Lung (tissue), 12 donors: ENCODE data around the gene STAT6. TPM values are rescaled to one million over a fixed set of nuclear protein-coding genes. Genes with fewer than 3 reads are reported as not detected.

Experiments
- ATAC-seq: fragments of 200-7000 bp; cut with Tn5 transposase; one replicate; pipeline ENCODE4 v1.9.1; 2020; ENCODE audit warnings: moderate number of reproducible peaks; ENCODE audit not compliant: insufficient read depth, low FRiP score
- DNase-seq, 3 donors: peaks; one replicate each; pipeline ENCODE4 v3.0.0-alpha.2; 2013 to 2017
- H3K27ac ChIP-seq, 2 donors: one replicate each; pipeline ENCODE4 v1.5.1; 2013; ENCODE audit warnings: mild to moderate bottlenecking in 2 of 2, moderate library complexity in 2 of 2, control low read depth in 1 of 2, inconsistent platforms in 1 of 2, low read depth in 1 of 2, low read length in 1 of 2
- H3K27me3 ChIP-seq, 3 donors: one replicate each; pipeline ENCODE4 v1.5.1; 2013; ENCODE audit warnings: low read length in 2 of 3; ENCODE audit not compliant: control insufficient read depth in 3 of 3, insufficient read depth in 3 of 3
- H3K36me3 ChIP-seq, 4 donors: one replicate each; pipeline ENCODE4 v1.5.1; 2013; ENCODE audit warnings: low read length in 4 of 4, mild to moderate bottlenecking in 1 of 4, moderate library complexity in 1 of 4; ENCODE audit not compliant: control insufficient read depth in 4 of 4, insufficient read depth in 4 of 4
- H3K4me1 ChIP-seq, 5 donors: one replicate each; pipeline ENCODE4 v1.5.1; 2013; ENCODE audit warnings: low read length in 5 of 5, mild to moderate bottlenecking in 2 of 5, moderate library complexity in 1 of 5; ENCODE audit not compliant: control insufficient read depth in 5 of 5, insufficient read depth in 5 of 5
- H3K4me3 ChIP-seq: one replicate; pipeline ENCODE4 v1.5.1; 2013; ENCODE audit warnings: mild to moderate bottlenecking, control low read depth, moderate library complexity
- H3K9ac ChIP-seq, 2 donors: one replicate each; pipeline ENCODE4 v1.5.1; 2013; ENCODE audit warnings: low read length in 2 of 2, control low read depth in 1 of 2; ENCODE audit not compliant: insufficient read depth in 1 of 2
- H3K9me3 ChIP-seq, 4 donors: one replicate each; pipeline ENCODE4 v1.5.1; 2013; ENCODE audit warnings: low read length in 3 of 4, mild to moderate bottlenecking in 1 of 4, moderate library complexity in 1 of 4; ENCODE audit not compliant: control insufficient read depth in 4 of 4, insufficient read depth in 3 of 4
- CTCF ChIP-seq: IDR thresholded peaks from 2 replicates; pipeline ENCODE4 v1.5.1; 2012; ENCODE audit warnings: mild to moderate bottlenecking; ENCODE audit errors: control extremely low read depth, extremely low read depth
- WGBS, 2 donors: extraction: QIAGEN DNeasy Blood & Tissue Kit; methylation state at CpG; one replicate each; pipeline ENCODE4 v1.1.7; 2013; 5-methylcytosine and 5-hydroxymethylcytosine counted together
- polyA plus RNA-seq, 2 donors: library from polyadenylated mRNA; stranded (reverse); fragments of 200-250 nt; gene quantifications; one replicate each; pipeline ENCODE4 v1.2.1, GENCODE V29; 2013
- total RNA-seq, 2 donors: library from RNA; depleted of rRNA in 1 of 2; stranded (reverse); fragments of >200 nt in 1 of 2; gene quantifications; one replicate each; pipeline ENCODE4 v1.2.1, GENCODE V29; 2014 to 2021
- donor health status: control.
- donor health status: control.
- donor health status: Bipolar disorder and iron deficiency.
- donor health status: healthy.
- donor health status: DM: yes; HTN: yes; CAD: no.

Gene STAT6
- total and polyA plus RNA-seq, 4 donors, result 118 to 216 (median 174) TPM

- Histone ChIP-seq H3K4me1 (peaks cover 2 to 49% (median 24%) of the 10 kb centered on the region in 5 donors), H3K9me3 (no peaks in the 10 kb centered on the region), H3K4me3 (peak overlapping the region; percentile 54), H3K36me3 (peaks cover 0 to 10% (median 0%) of the 10 kb centered on the region in 4 donors), H3K27me3 (no peaks in the 10 kb centered on the region), H3K27ac (peak overlapping the region; percentile 24 to 83), H3K9ac (peak overlapping the region in 1 of 2 donors; percentile 40)
- DNase-seq (no peak), ATAC-seq (no peak)
- WGBS, 2 donors, result 6 to 8% methylated on average over 28 to 35 of the region's 35 CpGs
- no peak for TF ChIP-seq CTCF
Measured at GRCh38 chr12:57128519-57129247, 17.5 kb upstream of the STAT6 start.

DNA sequence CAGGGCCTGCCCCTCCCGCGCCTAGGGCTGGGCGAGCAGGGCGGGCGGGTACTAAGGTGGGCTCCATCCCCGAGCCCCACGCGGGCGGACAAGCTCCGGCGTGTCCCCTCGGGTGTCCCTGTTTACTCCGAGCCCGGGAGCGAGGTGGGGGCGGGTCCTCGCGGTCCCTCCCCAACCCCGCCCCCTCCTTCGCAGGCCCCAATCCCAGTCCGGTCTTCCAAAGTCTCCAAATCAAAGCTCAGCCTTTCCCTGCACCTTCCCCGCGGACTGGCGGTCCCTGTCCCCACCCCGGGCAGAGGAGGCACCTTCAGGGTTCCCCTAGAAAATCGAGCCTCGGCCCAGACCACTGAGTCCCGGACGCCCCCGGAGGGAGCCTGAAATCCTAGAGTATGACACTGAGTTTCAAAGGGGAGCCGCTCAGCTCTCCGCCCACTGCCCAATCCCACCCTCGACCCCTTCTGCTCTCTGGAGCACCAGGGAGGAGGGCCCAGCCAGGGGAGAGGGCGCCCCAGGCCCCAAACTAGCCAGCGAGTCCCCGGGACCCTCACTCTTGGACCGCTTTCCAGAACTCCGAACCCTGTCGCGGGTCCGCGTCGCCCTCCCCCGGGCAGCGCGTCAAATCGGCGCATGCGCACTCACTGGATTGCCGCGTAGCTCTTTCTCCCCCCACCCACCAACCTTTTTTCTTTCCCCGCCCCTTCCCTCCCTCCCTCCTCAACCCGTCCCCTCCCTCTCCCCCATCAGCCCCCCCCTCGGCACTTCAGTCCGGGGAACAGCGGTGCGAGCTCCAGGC, 16.8 kb upstream of the STAT6 start, which contains the start of gene LRP1:
Gene LRP1 (plus strand): TSS at position 758 of the 793 bp plus-strand sequence. CDS start 482 bp downstream, outside the sequence.
- H3K9me3 ChIP-seq, result no peaks in the 10 kb centered on the region
- peaks cover 0 to 8% (median 0%) of the 10 kb centered on the region in 4 donors for H3K36me3 ChIP-seq
- peaks cover 0 to 42% (median 19%) of the 10 kb centered on the region in 5 donors for H3K4me1 ChIP-seq
- WGBS, 2 donors, result 0% methylated on average over 51 to 57 of the region's 57 CpGs
- TF ChIP-seq CTCF, result no peak
- ATAC-seq, result peak; percentile 52
- H3K4me3 ChIP-seq, result peak within 1 kb of the TSS; percentile 75
- H3K27me3 ChIP-seq, result no peaks in the 10 kb centered on the region
- peak within 1 kb of the TSS; percentile 94 to 98 for H3K27ac ChIP-seq
- DNase-seq, result peak; percentile 91 to 95 (median 92)
- H3K9ac ChIP-seq, result peak within 1 kb of the TSS; percentile 40 to 71

DNA sequence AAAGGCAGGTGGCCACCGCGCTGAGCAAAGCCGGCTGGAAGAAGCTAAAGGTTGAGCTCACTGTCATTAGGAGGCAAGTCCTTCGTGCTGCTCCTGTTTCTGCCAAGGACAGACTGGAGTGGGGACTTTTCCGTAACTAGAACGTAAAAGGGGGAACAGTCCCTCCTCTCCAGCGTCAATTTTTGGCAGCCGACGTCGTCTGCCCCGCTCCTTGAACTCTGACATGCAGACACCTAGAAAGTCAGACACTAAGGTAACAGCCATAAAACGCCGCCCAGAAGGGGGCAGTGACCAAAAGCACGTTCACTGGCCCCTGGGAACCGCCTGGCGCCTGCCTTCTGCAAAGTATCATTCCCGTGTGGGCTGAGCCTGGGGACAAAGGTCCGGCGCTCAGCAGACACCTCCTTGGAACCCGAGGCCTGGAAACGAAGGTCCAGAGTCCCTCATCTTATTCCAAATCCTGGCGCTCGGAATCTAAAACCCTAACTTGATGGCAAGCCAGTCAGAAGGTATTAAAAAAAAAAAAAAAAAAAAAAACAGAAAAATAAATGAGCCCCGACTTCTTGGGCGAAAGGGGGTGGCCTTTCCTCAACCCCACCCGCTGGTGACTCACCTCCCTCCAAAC, 16.1 kb upstream of the STAT6 start:
- peak overlapping the region; percentile 75 for H3K4me3 ChIP-seq
- H3K27me3 ChIP-seq, result no peaks in the 10 kb centered on the region
- 5 to 7% methylated on average over 24 to 26 of the region's 26 CpGs for WGBS, 2 donors
- H3K27ac ChIP-seq, result peak overlapping the region; percentile 82 to 98
- DNase-seq, result peak; percentile 61 to 73 (median 63)
- peaks cover 0 to 35% (median 13%) of the 10 kb centered on the region in 5 donors for H3K4me1 ChIP-seq
- peak; percentile 47 for ATAC-seq
- H3K36me3 ChIP-seq, result peaks cover 0 to 6% (median 0%) of the 10 kb centered on the region in 4 donors
- peak; percentile 6 for TF ChIP-seq CTCF
- H3K9me3 ChIP-seq, result no peaks in the 10 kb centered on the region
- H3K9ac ChIP-seq, result peak overlapping the region in 1 of 2 donors; percentile 10
